ENCODE results near the gene SOX5. TPM values are rescaled to one million over a fixed set of nuclear protein-coding genes. Genes with fewer than 3 reads are reported as not detected.

The SOX5 gene
- total and polyA plus RNA-seq, 9 of the 15 experiments (the other 6 are each of a cell fraction or from before 2014, with no cell fraction given) = 8.3 to 16.5 (median 11.9) TPM

DNA sequence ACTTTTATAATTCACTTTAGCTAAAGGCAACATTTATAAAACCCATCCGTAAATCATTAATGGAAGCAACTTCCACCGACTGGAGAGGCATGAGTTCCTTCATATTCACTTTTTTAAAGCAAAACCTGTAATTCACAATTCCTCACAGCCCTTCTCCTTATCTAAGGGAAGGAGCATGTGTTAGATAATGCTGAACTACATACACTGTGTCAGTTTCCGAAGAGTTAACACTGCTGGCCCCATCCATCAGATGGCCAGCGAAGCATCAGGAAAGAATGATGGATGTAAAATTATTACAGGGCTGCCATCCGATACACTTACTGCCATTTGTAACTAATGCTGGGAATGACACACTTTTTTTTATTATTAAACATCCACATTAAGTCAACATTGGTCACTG, 392.8 kb downstream of the SOX5 start (continued):
- TF ChIP-seq, protein P1, sequence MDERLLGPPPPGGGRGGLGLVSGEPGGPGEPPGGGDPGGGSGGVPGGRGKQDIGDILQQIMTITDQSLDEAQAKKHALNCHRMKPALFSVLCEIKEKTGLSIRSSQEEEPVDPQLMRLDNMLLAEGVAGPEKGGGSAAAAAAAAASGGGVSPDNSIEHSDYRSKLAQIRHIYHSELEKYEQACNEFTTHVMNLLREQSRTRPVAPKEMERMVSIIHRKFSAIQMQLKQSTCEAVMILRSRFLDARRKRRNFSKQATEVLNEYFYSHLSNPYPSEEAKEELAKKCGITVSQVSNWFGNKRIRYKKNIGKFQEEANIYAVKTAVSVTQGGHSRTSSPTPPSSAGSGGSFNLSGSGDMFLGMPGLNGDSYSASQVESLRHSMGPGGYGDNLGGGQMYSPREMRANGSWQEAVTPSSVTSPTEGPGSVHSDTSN (CRISPR knock-in tag; IDR thresholded peaks at IDR 0.05; ENCODE audit: low read depth) = no peak
- TF ChIP-seq, protein P1 (tag; conservative IDR thresholded peaks at IDR 0.05; ENCODE audit: low read depth) = peak; percentile 77
- TF ChIP-seq BRD9 (IDR thresholded peaks at IDR 0.05; ENCODE audit: low read depth, partially characterized antibody) (peak; percentile 59), RBBP5 (IDR thresholded peaks at IDR 0.05; ENCODE audit: borderline replicate concordance, insufficient read depth, low read length, poor library complexity, severe bottlenecking) (no peak), RBFOX2 (IDR thresholded peaks at IDR 0.05; ENCODE audit: low read depth, low read length) (no peak), RBM34 (IDR thresholded peaks at IDR 0.05; ENCODE audit: borderline replicate concordance, insufficient read depth, low read length) (no peak), KLF10 (CRISPR knock-in tag; IDR thresholded peaks at IDR 0.05) (no peak), PRPF4 (IDR thresholded peaks at IDR 0.05; ENCODE audit: insufficient read depth, low read depth, low read length, poor library complexity, severe bottlenecking) (no peak), NFIC (IDR thresholded peaks at IDR 0.05) (0 out of 2 replicates have a peak, but pooled peaks have one; percentile 18), PML (IDR thresholded peaks at IDR 0.05; ENCODE audit: low read length) (no peak), ARID1B (IDR thresholded peaks at IDR 0.05) (peak; percentile 65), MTA3 (IDR thresholded peaks at IDR 0.05; ENCODE audit: borderline replicate concordance) (0 out of 2 replicates have a peak, but pooled peaks have one; percentile 48), ZNF121 (CRISPR knock-in tag; conservative IDR thresholded peaks at IDR 0.05) (no peak), RCOR1 (IDR thresholded peaks at IDR 0.05; ENCODE audit: borderline replicate concordance in 1 of 2, low read depth in 2 of 2, low read length in 2 of 2) (peak in 1 of 2 experiments; percentile 67; a peak in 1 of 4 replicates), TBL1XR1 (IDR thresholded peaks at IDR 0.05; ENCODE audit: low read length in 2 of 2) (peak in 1 of 2 experiments; percentile 60; a peak in 2 of 4 replicates), GATA2 (CRISPR knock-in tag; IDR thresholded peaks at IDR 0.05) (peak; percentile 40; the same call in 1 of the 2 replicates), TRIM24 (IDR thresholded peaks at IDR 0.05) (0 out of 4 replicates have a peak, but pooled peaks of 1 of the 2 experiments have one; percentile 24)
- TF ChIP-seq, protein P2, sequence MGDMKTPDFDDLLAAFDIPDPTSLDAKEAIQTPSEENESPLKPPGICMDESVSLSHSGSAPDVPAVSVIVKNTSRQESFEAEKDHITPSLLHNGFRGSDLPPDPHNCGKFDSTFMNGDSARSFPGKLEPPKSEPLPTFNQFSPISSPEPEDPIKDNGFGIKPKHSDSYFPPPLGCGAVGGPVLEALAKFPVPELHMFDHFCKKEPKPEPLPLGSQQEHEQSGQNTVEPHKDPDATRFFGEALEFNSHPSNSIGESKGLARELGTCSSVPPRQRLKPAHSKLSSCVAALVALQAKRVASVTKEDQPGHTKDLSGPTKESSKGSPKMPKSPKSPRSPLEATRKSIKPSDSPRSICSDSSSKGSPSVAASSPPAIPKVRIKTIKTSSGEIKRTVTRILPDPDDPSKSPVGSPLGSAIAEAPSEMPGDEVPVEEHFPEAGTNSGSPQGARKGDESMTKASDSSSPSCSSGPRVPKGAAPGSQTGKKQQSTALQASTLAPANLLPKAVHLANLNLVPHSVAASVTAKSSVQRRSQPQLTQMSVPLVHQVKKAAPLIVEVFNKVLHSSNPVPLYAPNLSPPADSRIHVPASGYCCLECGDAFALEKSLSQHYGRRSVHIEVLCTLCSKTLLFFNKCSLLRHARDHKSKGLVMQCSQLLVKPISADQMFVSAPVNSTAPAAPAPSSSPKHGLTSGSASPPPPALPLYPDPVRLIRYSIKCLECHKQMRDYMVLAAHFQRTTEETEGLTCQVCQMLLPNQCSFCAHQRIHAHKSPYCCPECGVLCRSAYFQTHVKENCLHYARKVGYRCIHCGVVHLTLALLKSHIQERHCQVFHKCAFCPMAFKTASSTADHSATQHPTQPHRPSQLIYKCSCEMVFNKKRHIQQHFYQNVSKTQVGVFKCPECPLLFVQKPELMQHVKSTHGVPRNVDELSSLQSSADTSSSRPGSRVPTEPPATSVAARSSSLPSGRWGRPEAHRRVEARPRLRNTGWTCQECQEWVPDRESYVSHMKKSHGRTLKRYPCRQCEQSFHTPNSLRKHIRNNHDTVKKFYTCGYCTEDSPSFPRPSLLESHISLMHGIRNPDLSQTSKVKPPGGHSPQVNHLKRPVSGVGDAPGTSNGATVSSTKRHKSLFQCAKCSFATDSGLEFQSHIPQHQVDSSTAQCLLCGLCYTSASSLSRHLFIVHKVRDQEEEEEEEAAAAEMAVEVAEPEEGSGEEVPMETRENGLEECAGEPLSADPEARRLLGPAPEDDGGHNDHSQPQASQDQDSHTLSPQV (IDR thresholded peaks at IDR 0.05) = peak; percentile 85
- TF ChIP-seq, protein P3, sequence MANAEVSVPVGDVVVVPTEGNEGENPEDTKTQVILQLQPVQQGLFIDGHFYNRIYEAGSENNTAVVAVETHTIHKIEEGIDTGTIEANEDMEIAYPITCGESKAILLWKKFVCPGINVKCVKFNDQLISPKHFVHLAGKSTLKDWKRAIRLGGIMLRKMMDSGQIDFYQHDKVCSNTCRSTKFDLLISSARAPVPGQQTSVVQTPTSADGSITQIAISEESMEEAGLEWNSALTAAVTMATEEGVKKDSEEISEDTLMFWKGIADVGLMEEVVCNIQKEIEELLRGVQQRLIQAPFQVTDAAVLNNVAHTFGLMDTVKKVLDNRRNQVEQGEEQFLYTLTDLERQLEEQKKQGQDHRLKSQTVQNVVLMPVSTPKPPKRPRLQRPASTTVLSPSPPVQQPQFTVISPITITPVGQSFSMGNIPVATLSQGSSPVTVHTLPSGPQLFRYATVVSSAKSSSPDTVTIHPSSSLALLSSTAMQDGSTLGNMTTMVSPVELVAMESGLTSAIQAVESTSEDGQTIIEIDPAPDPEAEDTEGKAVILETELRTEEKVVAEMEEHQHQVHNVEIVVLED (CRISPR knock-in tag; IDR thresholded peaks at IDR 0.05) = no peak
